ENCODE measurements around the gene IL25. TPM values are rescaled to one million over a fixed set of nuclear protein-coding genes. Genes with fewer than 3 reads are reported as not detected.

Gene IL25
- polyA plus RNA-seq, 1 of the 3 experiments (the other 2 are of a cell fraction) = not detected

DNA sequence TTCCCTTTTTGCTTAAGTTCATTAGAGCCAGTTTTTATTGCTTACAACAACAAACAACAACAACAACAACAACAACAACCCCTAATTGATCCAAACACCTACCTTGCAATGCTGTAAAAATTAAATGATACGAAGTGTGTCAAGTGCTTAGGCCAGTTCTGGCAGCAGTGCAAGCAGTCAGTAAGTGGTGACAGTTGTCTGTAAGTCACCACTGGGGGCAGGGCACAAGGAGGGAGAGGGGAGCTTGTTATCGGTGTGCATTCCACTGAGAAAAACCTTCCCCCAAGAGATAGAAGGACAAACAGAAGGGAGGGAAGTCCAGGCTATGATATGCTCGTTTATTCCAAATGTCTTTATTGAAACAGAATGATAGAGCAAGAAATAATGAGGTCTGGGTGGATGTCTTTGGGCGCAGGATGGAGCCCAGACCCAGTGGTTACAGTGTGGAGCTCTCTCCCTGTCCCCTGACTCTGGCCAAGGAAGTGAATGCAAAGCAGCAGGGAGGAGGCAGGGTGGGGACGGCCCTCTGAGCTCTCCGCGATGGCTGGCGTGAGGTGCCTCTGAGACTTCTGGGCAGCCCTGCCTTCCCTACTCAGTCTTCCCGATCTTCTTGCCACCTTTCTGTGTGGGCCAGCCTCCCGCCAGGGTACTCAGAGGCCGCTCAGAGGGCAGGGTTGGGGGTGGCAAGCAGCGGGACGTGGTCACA is 26.5 kb upstream of the IL25 start:
- Histone ChIP-seq H3K79me2 (ENCODE audit: insufficient read depth) (no peaks in the 10 kb centered on the region), H3K4me1 (ENCODE audit: control insufficient read depth in 1 of 2, insufficient read depth in 2 of 2, low read depth in 1 of 2, low read length in 1 of 2) (peaks cover 0 to under 1% of the 10 kb centered on the region in 2 experiments; a peak in 1 of 4 replicates), H3K9me2 (no peaks in the 10 kb centered on the region), H3K4me2 (no peak overlapping the region), H3K9me3 (no peaks in the 10 kb centered on the region), H3K4me3 (ENCODE audit: low read depth in 2 of 2, low read length in 1 of 2) (no peak overlapping the region), H2AFZ (ENCODE audit: low read depth) (no peak overlapping the region), H4K20me1 (ENCODE audit: insufficient read depth) (no peaks in the 10 kb centered on the region), H3K9ac (no peak overlapping the region), H3K27ac (ENCODE audit: low read depth in 2 of 2, low read length in 1 of 2) (no peak overlapping the region; a peak in 1 of 4 replicates), H3K27me3 (ENCODE audit: insufficient read depth) (no peaks in the 10 kb centered on the region), H3K36me3 (replicated peaks in 1 of 2; ENCODE audit: control insufficient read depth in 1 of 2, insufficient read depth in 2 of 2, low read length in 1 of 2) (peaks cover 0 to 2% of the 10 kb centered on the region in 2 experiments), H3F3A (replicated peaks; ENCODE audit: insufficient read depth) (no peaks in the 10 kb centered on the region)
- ChIA-PET POLR2A (interaction anchor here (1.1 to 2.7 kb wide), 4 partner anchors 19 to 25 kb away, joined by 3 to 8 read pairs (median 6); partner anchors contain the start of gene PABPN1), CTCF (interaction anchor here (0.9 to 3.5 kb wide), 13 partner anchors 8 to 745 kb away, joined by 3 to 19 read pairs (median 6); partner anchors contain the start of gene PABPN1)
- WGBS (ENCODE audit: low lambda C conversion rate) = 89% methylated on average over 10 of the region's 13 CpGs
- TF ChIP-seq NFIC (IDR thresholded peaks at IDR 0.05; ENCODE audit: borderline replicate concordance) (no peak), GABPA (IDR thresholded peaks at IDR 0.05; ENCODE audit: low read depth) (no peak), RFX5 (IDR thresholded peaks at IDR 0.05; ENCODE audit: low read length) (no peak), NRF1 (IDR thresholded peaks at IDR 0.05; ENCODE audit: low read depth, low read length) (no peak), GATA2 (CRISPR knock-in tag; IDR thresholded peaks at IDR 0.05) (no peak), CHD2 (IDR thresholded peaks at IDR 0.05; ENCODE audit: low read length, partially characterized antibody) (no peak), MEF2A (IDR thresholded peaks at IDR 0.05; ENCODE audit: borderline replicate concordance, low read depth) (no peak), RXRA (IDR thresholded peaks at IDR 0.05; ENCODE audit: borderline replicate concordance, low read depth) (no peak), POLR2AphosphoS5 (IDR thresholded peaks at IDR 0.05; ENCODE audit: low read depth, low read length) (no peak), FOXJ3 (CRISPR knock-in tag; IDR thresholded peaks at IDR 0.05) (no peak), FOSL2 (IDR thresholded peaks at IDR 0.05; ENCODE audit: borderline replicate concordance, low read depth) (no peak), RAD21 (IDR thresholded peaks at IDR 0.05; ENCODE audit: low read length) (no peak), TCF12 (IDR thresholded peaks at IDR 0.05) (no peak), RCOR1 (IDR thresholded peaks at IDR 0.05; ENCODE audit: low read length) (no peak)
- TF ChIP-seq, protein P1, sequence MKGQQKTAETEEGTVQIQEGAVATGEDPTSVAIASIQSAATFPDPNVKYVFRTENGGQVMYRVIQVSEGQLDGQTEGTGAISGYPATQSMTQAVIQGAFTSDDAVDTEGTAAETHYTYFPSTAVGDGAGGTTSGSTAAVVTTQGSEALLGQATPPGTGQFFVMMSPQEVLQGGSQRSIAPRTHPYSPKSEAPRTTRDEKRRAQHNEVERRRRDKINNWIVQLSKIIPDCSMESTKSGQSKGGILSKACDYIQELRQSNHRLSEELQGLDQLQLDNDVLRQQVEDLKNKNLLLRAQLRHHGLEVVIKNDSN (IDR thresholded peaks at IDR 0.05; ENCODE audit: borderline replicate concordance, low read depth) = no peak
- TF ChIP-seq, protein P2, sequence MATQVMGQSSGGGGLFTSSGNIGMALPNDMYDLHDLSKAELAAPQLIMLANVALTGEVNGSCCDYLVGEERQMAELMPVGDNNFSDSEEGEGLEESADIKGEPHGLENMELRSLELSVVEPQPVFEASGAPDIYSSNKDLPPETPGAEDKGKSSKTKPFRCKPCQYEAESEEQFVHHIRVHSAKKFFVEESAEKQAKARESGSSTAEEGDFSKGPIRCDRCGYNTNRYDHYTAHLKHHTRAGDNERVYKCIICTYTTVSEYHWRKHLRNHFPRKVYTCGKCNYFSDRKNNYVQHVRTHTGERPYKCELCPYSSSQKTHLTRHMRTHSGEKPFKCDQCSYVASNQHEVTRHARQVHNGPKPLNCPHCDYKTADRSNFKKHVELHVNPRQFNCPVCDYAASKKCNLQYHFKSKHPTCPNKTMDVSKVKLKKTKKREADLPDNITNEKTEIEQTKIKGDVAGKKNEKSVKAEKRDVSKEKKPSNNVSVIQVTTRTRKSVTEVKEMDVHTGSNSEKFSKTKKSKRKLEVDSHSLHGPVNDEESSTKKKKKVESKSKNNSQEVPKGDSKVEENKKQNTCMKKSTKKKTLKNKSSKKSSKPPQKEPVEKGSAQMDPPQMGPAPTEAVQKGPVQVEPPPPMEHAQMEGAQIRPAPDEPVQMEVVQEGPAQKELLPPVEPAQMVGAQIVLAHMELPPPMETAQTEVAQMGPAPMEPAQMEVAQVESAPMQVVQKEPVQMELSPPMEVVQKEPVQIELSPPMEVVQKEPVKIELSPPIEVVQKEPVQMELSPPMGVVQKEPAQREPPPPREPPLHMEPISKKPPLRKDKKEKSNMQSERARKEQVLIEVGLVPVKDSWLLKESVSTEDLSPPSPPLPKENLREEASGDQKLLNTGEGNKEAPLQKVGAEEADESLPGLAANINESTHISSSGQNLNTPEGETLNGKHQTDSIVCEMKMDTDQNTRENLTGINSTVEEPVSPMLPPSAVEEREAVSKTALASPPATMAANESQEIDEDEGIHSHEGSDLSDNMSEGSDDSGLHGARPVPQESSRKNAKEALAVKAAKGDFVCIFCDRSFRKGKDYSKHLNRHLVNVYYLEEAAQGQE (IDR thresholded peaks at IDR 0.05; ENCODE audit: low read depth, low read length) = no peak
- TF ChIP-seq, protein P3, sequence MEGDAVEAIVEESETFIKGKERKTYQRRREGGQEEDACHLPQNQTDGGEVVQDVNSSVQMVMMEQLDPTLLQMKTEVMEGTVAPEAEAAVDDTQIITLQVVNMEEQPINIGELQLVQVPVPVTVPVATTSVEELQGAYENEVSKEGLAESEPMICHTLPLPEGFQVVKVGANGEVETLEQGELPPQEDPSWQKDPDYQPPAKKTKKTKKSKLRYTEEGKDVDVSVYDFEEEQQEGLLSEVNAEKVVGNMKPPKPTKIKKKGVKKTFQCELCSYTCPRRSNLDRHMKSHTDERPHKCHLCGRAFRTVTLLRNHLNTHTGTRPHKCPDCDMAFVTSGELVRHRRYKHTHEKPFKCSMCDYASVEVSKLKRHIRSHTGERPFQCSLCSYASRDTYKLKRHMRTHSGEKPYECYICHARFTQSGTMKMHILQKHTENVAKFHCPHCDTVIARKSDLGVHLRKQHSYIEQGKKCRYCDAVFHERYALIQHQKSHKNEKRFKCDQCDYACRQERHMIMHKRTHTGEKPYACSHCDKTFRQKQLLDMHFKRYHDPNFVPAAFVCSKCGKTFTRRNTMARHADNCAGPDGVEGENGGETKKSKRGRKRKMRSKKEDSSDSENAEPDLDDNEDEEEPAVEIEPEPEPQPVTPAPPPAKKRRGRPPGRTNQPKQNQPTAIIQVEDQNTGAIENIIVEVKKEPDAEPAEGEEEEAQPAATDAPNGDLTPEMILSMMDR (IDR thresholded peaks at IDR 0.05) = no peak
- TF ChIP-seq, protein P4, sequence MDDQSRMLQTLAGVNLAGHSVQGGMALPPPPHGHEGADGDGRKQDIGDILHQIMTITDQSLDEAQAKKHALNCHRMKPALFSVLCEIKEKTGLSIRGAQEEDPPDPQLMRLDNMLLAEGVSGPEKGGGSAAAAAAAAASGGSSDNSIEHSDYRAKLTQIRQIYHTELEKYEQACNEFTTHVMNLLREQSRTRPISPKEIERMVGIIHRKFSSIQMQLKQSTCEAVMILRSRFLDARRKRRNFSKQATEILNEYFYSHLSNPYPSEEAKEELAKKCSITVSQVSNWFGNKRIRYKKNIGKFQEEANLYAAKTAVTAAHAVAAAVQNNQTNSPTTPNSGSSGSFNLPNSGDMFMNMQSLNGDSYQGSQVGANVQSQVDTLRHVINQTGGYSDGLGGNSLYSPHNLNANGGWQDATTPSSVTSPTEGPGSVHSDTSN (IDR thresholded peaks at IDR 0.05) = no peak
- TF ChIP-seq, protein P5, sequence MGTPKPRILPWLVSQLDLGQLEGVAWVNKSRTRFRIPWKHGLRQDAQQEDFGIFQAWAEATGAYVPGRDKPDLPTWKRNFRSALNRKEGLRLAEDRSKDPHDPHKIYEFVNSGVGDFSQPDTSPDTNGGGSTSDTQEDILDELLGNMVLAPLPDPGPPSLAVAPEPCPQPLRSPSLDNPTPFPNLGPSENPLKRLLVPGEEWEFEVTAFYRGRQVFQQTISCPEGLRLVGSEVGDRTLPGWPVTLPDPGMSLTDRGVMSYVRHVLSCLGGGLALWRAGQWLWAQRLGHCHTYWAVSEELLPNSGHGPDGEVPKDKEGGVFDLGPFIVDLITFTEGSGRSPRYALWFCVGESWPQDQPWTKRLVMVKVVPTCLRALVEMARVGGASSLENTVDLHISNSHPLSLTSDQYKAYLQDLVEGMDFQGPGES (IDR thresholded peaks at IDR 0.05; ENCODE audit: low read depth, low read length) = no peak
- TF ChIP-seq, protein P6, sequence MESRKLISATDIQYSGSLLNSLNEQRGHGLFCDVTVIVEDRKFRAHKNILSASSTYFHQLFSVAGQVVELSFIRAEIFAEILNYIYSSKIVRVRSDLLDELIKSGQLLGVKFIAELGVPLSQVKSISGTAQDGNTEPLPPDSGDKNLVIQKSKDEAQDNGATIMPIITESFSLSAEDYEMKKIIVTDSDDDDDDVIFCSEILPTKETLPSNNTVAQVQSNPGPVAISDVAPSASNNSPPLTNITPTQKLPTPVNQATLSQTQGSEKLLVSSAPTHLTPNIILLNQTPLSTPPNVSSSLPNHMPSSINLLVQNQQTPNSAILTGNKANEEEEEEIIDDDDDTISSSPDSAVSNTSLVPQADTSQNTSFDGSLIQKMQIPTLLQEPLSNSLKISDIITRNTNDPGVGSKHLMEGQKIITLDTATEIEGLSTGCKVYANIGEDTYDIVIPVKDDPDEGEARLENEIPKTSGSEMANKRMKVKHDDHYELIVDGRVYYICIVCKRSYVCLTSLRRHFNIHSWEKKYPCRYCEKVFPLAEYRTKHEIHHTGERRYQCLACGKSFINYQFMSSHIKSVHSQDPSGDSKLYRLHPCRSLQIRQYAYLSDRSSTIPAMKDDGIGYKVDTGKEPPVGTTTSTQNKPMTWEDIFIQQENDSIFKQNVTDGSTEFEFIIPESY (IDR thresholded peaks at IDR 0.05; ENCODE audit: borderline replicate concordance, low read depth) = no peak
- DNase-seq = no peak
